22Rv1 (cell line): Measurements from ENCODE around the gene INPP5D.

Source experiments
- H3K27ac ChIP-seq: fragments of 450-650 bp; 2 replicates; pipeline ENCODE4 v1.5.1; 2017
- ZFX ChIP-seq: fragments of 450-650 bp; IDR thresholded peaks from 2 replicates; pipeline ENCODE4 v1.6.1; 2017; ENCODE audit warnings: antibody characterized with exemption, borderline replicate concordance
- TF ChIP-seq, protein P1 (sequence below): fragments of 450-650 bp; IDR thresholded peaks from 2 replicates; pipeline ENCODE4 v1.5.1; 2017; ENCODE audit warnings: mild to moderate bottlenecking

The INPP5D gene

DNA sequence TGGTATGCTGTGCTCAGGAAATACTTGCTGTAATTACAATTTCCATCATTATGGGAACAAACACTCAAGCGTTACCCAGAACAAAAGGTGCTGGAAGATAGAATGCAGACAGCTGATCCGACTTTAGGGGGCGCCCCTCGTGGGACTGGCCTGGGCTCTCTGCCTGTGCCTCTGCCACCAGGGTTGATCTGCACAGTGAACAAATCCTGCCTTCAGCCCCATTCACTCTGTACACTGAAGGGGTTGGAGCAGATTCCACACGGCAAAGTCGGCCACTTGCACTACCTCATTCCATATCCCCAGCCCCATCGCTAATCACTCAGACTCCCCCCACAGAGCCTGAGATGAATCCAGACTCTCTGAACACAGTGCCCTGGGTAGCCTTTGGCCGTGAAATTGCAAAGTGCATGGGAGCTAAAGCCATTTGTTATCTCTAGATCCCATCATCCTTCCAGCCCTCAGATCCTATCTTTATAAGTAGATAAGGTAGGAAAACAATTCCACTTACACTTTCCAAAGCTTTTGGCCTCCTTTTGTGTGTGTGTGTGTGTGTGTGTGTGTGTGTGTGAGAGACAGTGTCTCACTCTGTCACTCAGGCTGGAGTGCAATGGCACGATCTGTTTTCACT lies 69.3 kb downstream of the INPP5D start:
- no peak overlapping the region for H3K27ac ChIP-seq
- TF ChIP-seq, protein P1, sequence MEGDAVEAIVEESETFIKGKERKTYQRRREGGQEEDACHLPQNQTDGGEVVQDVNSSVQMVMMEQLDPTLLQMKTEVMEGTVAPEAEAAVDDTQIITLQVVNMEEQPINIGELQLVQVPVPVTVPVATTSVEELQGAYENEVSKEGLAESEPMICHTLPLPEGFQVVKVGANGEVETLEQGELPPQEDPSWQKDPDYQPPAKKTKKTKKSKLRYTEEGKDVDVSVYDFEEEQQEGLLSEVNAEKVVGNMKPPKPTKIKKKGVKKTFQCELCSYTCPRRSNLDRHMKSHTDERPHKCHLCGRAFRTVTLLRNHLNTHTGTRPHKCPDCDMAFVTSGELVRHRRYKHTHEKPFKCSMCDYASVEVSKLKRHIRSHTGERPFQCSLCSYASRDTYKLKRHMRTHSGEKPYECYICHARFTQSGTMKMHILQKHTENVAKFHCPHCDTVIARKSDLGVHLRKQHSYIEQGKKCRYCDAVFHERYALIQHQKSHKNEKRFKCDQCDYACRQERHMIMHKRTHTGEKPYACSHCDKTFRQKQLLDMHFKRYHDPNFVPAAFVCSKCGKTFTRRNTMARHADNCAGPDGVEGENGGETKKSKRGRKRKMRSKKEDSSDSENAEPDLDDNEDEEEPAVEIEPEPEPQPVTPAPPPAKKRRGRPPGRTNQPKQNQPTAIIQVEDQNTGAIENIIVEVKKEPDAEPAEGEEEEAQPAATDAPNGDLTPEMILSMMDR = peak; percentile 39
- TF ChIP-seq ZFX = no peak

DNA sequence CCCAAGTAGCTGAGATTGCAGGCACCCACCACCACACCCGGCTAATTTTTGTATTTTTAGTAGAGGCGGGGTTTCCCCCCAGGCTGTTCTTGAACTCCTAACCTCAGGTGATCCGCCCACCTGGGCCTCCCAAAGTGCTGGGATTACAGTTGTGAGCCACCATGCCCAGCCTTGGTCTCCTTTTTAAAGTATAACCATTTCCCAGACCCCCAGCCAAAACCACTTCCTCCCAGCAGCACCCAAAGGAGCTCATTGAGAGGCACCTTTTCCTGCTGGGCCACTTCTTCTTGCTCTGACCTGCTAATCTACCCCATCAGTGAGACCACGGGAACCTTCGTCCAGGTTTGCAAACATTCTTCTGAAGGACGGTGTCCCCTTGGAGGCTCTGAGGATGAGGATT lies 69.9 kb downstream of the INPP5D start:
- no peak for TF ChIP-seq ZFX
- TF ChIP-seq, protein P1 = no peak

DNA sequence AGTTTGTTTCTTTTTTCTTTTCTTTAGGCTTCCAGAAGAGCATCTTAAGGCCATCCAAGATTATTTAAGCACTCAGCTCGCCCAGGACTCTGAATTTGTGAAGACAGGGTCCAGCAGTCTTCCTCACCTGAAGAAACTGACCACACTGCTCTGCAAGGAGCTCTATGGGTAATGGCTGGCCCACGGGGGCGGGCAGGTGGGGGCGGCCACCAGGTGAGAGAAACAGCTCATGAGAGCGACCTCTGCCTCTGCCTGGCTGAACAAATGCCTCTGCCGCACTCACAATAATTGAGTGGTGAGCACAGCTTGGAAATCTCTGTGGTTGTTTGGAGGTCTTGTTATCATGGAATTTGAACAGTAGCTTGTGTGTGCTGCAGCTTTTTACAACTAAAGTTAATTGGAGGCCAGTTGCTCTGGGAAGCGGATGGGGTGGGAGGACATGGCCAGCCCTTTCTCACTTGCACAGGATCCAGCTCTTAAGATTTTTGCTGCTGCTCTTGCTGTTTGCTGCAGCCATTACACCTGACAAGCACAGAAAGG lies 70.4 kb downstream of the INPP5D start:
- no peak for TF ChIP-seq ZFX
- TF ChIP-seq, protein P1 = no peak
- H3K27ac ChIP-seq = no peak overlapping the region

More for the DNA sequence above, 69.9 kb downstream of the INPP5D start:
- H3K27ac ChIP-seq = no peak overlapping the region

DNA sequence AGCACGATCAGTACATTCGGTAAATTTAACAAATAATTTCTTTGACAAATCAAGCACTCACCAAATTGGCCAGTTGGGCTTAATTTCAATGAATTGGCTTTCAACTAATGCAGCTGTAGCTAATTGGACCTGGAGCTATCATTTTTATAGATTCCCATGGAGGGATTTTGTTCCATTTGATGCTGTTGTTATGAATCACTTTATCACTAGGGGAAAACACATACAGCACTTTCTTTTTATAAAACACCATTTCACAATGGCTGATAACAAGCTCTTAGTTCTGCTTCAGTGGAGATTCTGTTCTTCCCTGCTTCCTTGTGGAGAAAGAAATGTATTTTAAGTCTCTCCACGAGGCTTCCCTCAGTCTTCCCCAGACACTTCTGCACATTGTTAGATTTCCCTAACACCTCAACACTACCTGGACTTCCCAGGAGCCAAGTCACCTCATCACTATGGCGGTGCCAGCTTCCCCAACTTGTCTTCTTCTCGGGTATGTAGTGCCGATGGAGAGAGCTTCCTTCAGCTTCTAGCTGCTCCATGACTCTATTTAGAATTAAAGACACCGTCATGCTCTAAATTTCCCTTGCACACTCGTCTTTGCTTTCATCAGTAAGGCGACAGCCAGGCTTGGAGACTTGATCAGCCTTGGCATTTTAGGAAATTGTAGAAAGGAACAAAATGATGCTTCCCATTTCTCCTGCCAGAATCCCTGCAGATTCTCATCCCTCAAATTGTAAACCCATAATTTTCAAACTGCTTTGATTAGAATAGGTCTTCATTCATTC lies 72.0 kb downstream of the INPP5D start:
- no peak overlapping the region for H3K27ac ChIP-seq
- TF ChIP-seq, protein P1 = no peak

DNA sequence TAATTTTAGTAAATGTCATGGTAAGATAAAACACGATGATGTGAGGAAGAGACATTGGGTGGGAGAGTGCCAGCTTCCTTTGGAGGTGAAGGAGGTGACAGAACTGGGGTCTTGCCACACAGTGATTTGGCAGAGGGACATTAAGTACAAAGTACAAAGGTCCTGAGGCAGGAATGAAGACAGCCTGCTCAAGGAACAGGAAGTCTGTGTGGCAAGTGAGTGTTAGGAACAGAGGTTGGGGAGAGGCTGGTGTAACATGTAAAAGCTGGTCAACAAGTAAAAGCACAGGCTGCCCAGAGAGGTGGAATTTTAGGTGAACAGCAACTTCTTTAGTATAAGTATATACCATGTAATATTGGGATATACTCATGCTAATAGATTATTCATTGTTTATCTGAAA lies 73.1 kb downstream of the INPP5D start:
- no peak overlapping the region for H3K27ac ChIP-seq
- TF ChIP-seq, protein P1 = no peak

DNA sequence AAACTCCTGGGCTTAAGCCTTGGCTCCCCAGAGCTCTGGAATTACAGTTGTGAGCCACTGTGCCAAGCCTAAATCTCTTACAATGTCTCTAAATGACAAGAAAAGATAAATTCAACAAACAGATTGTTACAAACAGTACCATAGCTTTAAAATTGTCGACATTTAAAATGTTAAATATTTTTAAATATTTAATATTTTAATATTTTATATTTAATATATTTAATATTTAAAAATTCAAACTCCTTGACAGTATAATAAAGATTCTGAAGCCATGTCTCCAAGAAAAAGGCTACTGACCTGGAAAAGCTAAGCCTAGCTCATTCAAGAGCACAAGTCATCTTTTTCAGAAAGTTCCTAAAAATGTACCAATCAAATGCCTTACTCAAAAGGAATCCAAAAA lies 75.3 kb downstream of the INPP5D start:
- TF ChIP-seq, protein P1 = no peak
- no peak for TF ChIP-seq ZFX
- no peak overlapping the region for H3K27ac ChIP-seq

DNA sequence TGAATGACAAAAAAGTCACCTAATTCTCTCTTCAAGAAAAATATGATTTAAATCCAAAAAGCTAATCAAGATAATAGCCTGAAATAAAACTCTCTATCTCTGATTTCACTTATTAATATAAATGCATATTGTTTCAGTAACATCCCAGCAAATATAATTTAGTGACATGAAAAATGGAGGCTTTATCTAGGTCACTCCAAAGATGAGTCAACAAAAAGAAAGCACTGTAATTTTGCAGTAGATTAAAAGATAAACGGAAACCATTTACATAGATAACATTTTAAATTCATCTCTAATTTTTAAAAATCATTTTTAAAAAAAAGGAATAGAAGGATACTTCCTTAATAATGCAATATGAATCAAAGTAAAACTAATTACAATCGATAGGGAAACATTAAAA lies 76.9 kb downstream of the INPP5D start:
- TF ChIP-seq, protein P1 = no peak
- no peak for TF ChIP-seq ZFX
- no peak overlapping the region for H3K27ac ChIP-seq
